ENCODE data around the gene SH3RF3. TPM values are rescaled to one million over a fixed set of nuclear protein-coding genes. Genes with fewer than 3 reads are reported as not detected.
A peak's percentile ranks its signal among the peaks of the same experiment; 100 is the strongest.

The SH3RF3 gene
- total RNA-seq, 1 donor from 2014 or later, result 2.1 TPM

GRCh38 chr2:109136542-109136941, 7.5 kb downstream of the SH3RF3 start:
- H3K4me1 ChIP-seq (ENCODE audit: control insufficient read depth in 3 of 3, insufficient read depth in 3 of 3, low read length in 3 of 3), result peaks cover 0 to 16% (median 11%) of the 10 kb centered on the region in 3 donors
- no peaks in the 10 kb centered on the region for H3K27me3 ChIP-seq (ENCODE audit: control insufficient read depth in 3 of 3, insufficient read depth in 3 of 3, low read length in 3 of 3)
- no peaks in the 10 kb centered on the region for H3K36me3 ChIP-seq (ENCODE audit: control insufficient read depth in 3 of 3, insufficient read depth in 3 of 3, low read length in 3 of 3)
- no peak overlapping the region for H3K27ac ChIP-seq (ENCODE audit: low read depth, low read length)
- H3K9me3 ChIP-seq (ENCODE audit: control insufficient read depth in 3 of 3, low read length in 3 of 3), result no peaks in the 10 kb centered on the region
- H3K9ac ChIP-seq (ENCODE audit: low read depth in 1 of 3, low read length in 3 of 3), result no peak overlapping the region
- H3K4me3 ChIP-seq (ENCODE audit: low read length in 3 of 3), result no peak overlapping the region

DNA sequence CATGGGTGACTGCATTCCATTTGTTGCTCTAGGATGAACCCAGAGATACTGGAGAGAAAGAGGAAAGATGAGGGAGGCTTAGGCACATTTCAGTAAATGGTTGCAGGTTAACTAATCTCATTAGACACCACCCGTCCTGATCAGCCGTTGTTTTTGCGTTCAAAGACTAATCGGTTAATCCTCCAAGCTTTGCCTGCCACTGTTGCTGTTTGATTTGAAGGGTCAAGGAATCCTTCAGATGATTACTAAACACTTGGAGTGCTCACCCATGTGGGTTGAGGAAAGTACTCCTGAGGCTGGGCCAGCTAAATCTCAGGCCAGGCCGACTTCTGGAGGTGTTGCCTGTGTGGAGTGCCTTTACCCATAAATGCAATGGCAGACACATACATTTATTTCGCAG, 8.6 kb downstream of the SH3RF3 start:
- H3K9ac ChIP-seq (ENCODE audit: low read depth in 1 of 3, low read length in 3 of 3), result no peak overlapping the region

GRCh38 chr2:109138449-109138848, 9.4 kb downstream of the SH3RF3 start:
- no peak overlapping the region for H3K4me3 ChIP-seq (ENCODE audit: low read length in 3 of 3)
- no peak overlapping the region for H3K27ac ChIP-seq (ENCODE audit: low read depth, low read length)
- H3K27me3 ChIP-seq (ENCODE audit: control insufficient read depth in 3 of 3, insufficient read depth in 3 of 3, low read length in 3 of 3), result no peaks in the 10 kb centered on the region
- peak overlapping the region in 1 of 3 donors; percentile 3 for H3K9ac ChIP-seq (ENCODE audit: low read depth in 1 of 3, low read length in 3 of 3)
- peaks cover 0 to 16% (median 9%) of the 10 kb centered on the region in 3 donors for H3K4me1 ChIP-seq (ENCODE audit: control insufficient read depth in 3 of 3, insufficient read depth in 3 of 3, low read length in 3 of 3)
- no peaks in the 10 kb centered on the region for H3K36me3 ChIP-seq (ENCODE audit: control insufficient read depth in 3 of 3, insufficient read depth in 3 of 3, low read length in 3 of 3)
- no peaks in the 10 kb centered on the region for H3K9me3 ChIP-seq (ENCODE audit: control insufficient read depth in 3 of 3, low read length in 3 of 3)

More for the DNA sequence above, 8.6 kb downstream of the SH3RF3 start:
- H3K4me1 ChIP-seq (ENCODE audit: control insufficient read depth in 3 of 3, insufficient read depth in 3 of 3, low read length in 3 of 3), result peaks cover 0 to 16% (median 9%) of the 10 kb centered on the region in 3 donors
- H3K27ac ChIP-seq (ENCODE audit: low read depth, low read length), result no peak overlapping the region
- no peaks in the 10 kb centered on the region for H3K27me3 ChIP-seq (ENCODE audit: control insufficient read depth in 3 of 3, insufficient read depth in 3 of 3, low read length in 3 of 3)
- H3K36me3 ChIP-seq (ENCODE audit: control insufficient read depth in 3 of 3, insufficient read depth in 3 of 3, low read length in 3 of 3), result no peaks in the 10 kb centered on the region
- H3K9me3 ChIP-seq (ENCODE audit: control insufficient read depth in 3 of 3, low read length in 3 of 3), result no peaks in the 10 kb centered on the region
- H3K4me3 ChIP-seq (ENCODE audit: low read length in 3 of 3), result no peak overlapping the region

DNA sequence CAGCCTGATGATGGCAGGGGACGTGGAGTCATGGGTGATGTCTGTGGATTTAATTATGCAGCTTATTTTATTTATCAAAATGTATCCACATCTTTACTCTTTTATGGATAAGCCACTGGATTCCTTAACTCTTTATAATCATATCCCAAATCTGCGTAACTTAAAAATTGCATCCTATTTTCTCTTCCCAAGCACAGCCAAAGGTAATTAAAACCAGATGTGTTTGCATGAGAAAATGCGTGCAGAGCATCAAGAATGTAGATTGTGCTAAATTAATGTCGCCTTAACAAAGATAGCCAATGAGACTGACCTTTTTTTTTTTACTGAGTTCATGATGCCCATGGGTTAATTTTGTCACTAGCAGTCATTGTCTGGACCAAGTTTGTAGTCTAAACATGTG, 10.0 kb downstream of the SH3RF3 start:
- Histone ChIP-seq H3K9ac (ENCODE audit: low read depth in 1 of 3, low read length in 3 of 3) (no peak overlapping the region), H3K27ac (ENCODE audit: low read depth, low read length) (no peak overlapping the region), H3K4me3 (ENCODE audit: low read length in 3 of 3) (no peak overlapping the region), H3K4me1 (ENCODE audit: control insufficient read depth in 3 of 3, insufficient read depth in 3 of 3, low read length in 3 of 3) (peaks cover 0 to 16% (median 9%) of the 10 kb centered on the region in 3 donors), H3K36me3 (ENCODE audit: control insufficient read depth in 3 of 3, insufficient read depth in 3 of 3, low read length in 3 of 3) (no peaks in the 10 kb centered on the region), H3K27me3 (ENCODE audit: control insufficient read depth in 3 of 3, insufficient read depth in 3 of 3, low read length in 3 of 3) (no peaks in the 10 kb centered on the region), H3K9me3 (ENCODE audit: control insufficient read depth in 3 of 3, low read length in 3 of 3) (no peaks in the 10 kb centered on the region)

DNA sequence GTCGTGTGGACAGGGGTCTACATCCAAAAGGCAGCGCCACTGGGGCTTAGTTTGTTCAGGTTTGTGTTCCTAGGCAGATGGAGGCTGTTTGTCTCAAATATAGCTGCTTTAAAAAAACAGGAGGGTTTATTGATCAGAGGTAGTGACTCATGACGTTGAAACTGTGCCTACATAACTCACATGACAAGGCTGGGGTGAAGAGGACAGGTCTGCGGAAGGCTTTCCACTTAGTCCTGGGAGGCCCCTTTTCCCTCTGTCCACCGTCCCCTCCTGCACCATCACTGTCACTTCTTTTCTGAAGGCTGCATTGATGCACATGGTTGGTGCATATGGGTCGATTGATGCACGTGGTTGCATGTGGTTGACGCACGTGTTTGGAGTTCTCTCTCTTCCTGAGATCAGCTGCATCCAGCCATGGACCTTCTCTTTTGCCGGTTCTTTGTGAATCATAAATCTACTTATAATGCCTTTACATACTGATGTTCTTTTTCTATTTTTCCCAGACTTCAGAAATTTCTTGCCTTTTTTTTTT, 10.9 kb downstream of the SH3RF3 start:
- no peaks in the 10 kb centered on the region for H3K9me3 ChIP-seq (ENCODE audit: control insufficient read depth in 3 of 3, low read length in 3 of 3)
- no peak overlapping the region for H3K27ac ChIP-seq (ENCODE audit: low read depth, low read length)
- no peak overlapping the region for H3K9ac ChIP-seq (ENCODE audit: low read depth in 1 of 3, low read length in 3 of 3)
- H3K4me1 ChIP-seq (ENCODE audit: control insufficient read depth in 3 of 3, insufficient read depth in 3 of 3, low read length in 3 of 3), result peaks cover 0 to 16% (median 12%) of the 10 kb centered on the region in 3 donors
- no peak overlapping the region for H3K4me3 ChIP-seq (ENCODE audit: low read length in 3 of 3)
- no peaks in the 10 kb centered on the region for H3K36me3 ChIP-seq (ENCODE audit: control insufficient read depth in 3 of 3, insufficient read depth in 3 of 3, low read length in 3 of 3)
- no peaks in the 10 kb centered on the region for H3K27me3 ChIP-seq (ENCODE audit: control insufficient read depth in 3 of 3, insufficient read depth in 3 of 3, low read length in 3 of 3)

DNA sequence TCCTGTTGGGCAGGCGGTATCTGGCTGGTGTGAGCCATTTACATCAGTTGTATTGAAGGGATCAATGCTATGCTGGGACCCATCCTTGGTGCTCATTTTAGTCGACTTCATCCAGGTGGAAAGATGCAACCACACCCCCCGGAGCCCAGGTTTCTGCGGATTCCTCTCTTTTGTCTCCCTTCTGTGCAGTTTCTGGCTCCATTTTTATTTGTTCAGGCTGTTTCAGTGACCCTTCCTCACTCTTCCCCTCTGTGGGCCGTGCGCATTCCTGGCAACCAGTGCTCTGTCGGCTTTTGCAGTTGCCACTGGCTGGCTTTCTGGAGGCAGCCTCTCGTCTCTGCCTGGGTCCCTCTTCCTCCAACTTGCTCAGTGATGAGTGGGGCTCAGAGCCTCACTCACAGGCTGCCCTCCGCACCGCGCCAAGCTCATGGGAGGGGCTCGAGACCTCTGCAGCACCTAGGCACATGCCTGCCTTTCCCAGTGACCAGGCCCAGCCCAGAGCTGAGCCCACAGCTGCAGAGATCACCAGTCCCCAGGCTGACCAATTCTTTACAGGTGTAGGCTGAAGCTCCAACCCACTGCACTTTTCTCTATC, 12.1 kb downstream of the SH3RF3 start:
- Histone ChIP-seq H3K4me1 (ENCODE audit: control insufficient read depth in 3 of 3, insufficient read depth in 3 of 3, low read length in 3 of 3) (peaks cover 0 to 16% (median 8%) of the 10 kb centered on the region in 3 donors), H3K9me3 (ENCODE audit: control insufficient read depth in 3 of 3, low read length in 3 of 3) (no peaks in the 10 kb centered on the region), H3K9ac (ENCODE audit: low read depth in 1 of 3, low read length in 3 of 3) (no peak overlapping the region), H3K27me3 (ENCODE audit: control insufficient read depth in 3 of 3, insufficient read depth in 3 of 3, low read length in 3 of 3) (no peaks in the 10 kb centered on the region), H3K36me3 (ENCODE audit: control insufficient read depth in 3 of 3, insufficient read depth in 3 of 3, low read length in 3 of 3) (no peaks in the 10 kb centered on the region), H3K27ac (ENCODE audit: low read depth, low read length) (no peak overlapping the region), H3K4me3 (ENCODE audit: low read length in 3 of 3) (no peak overlapping the region)

GRCh38 chr2:109141727-109142283, 12.8 kb downstream of the SH3RF3 start:
- no peak overlapping the region for H3K27ac ChIP-seq (ENCODE audit: low read depth, low read length)
- H3K9ac ChIP-seq (ENCODE audit: low read depth in 1 of 3, low read length in 3 of 3), result no peak overlapping the region
- H3K9me3 ChIP-seq (ENCODE audit: control insufficient read depth in 3 of 3, low read length in 3 of 3), result no peaks in the 10 kb centered on the region
- peaks cover 0 to 16% (median 8%) of the 10 kb centered on the region in 3 donors for H3K4me1 ChIP-seq (ENCODE audit: control insufficient read depth in 3 of 3, insufficient read depth in 3 of 3, low read length in 3 of 3)
- H3K4me3 ChIP-seq (ENCODE audit: low read length in 3 of 3), result no peak overlapping the region
- H3K27me3 ChIP-seq (ENCODE audit: control insufficient read depth in 3 of 3, insufficient read depth in 3 of 3, low read length in 3 of 3), result no peaks in the 10 kb centered on the region
- H3K36me3 ChIP-seq (ENCODE audit: control insufficient read depth in 3 of 3, insufficient read depth in 3 of 3, low read length in 3 of 3), result no peaks in the 10 kb centered on the region

DNA sequence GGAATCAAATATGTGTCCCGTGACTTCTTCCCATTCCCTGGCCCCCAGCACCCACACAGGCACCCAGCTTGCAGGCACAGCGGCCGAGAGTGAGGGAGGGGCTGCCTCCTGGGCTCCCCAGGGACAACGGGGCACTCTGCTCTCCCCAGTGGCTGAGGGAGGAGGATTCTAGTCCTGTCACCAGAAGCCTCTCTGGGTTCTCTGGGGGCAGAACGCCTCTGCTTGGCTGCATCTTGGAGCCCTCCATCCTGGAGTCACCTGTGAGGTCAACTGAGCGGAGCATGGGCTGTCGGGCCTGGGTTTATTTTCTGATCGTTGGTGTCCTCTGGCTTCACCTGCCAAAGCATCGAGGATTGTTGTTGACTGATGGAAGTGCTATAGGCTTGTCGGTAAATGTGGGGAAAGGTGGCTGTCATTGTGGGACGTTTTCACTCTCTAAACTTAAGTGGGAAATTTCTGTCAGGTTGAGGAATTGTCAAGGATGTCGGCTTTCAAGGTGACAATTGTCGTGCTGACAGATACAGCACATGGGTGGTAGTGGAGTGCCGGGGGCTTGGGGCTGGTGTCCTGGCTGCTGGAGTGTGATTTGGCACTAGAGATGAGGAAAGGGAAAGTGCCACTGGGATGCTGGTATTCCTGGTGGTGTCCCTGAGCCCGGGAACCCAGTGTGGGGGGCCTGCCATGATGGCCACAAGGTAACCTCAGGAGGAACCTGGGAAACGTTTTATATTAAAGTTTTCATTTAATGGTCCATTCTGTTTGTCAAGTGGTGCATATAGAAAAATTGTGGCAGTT, 13.6 kb downstream of the SH3RF3 start:
- no peaks in the 10 kb centered on the region for H3K36me3 ChIP-seq (ENCODE audit: control insufficient read depth in 3 of 3, insufficient read depth in 3 of 3, low read length in 3 of 3)
- H3K27me3 ChIP-seq (ENCODE audit: control insufficient read depth in 3 of 3, insufficient read depth in 3 of 3, low read length in 3 of 3), result no peaks in the 10 kb centered on the region
- H3K27ac ChIP-seq (ENCODE audit: low read depth, low read length), result no peak overlapping the region
- peaks cover 0 to 16% (median 8%) of the 10 kb centered on the region in 3 donors for H3K4me1 ChIP-seq (ENCODE audit: control insufficient read depth in 3 of 3, insufficient read depth in 3 of 3, low read length in 3 of 3)
- no peak overlapping the region for H3K4me3 ChIP-seq (ENCODE audit: low read length in 3 of 3)
- H3K9ac ChIP-seq (ENCODE audit: low read depth in 1 of 3, low read length in 3 of 3), result no peak overlapping the region
- H3K9me3 ChIP-seq (ENCODE audit: control insufficient read depth in 3 of 3, low read length in 3 of 3), result no peaks in the 10 kb centered on the region

DNA sequence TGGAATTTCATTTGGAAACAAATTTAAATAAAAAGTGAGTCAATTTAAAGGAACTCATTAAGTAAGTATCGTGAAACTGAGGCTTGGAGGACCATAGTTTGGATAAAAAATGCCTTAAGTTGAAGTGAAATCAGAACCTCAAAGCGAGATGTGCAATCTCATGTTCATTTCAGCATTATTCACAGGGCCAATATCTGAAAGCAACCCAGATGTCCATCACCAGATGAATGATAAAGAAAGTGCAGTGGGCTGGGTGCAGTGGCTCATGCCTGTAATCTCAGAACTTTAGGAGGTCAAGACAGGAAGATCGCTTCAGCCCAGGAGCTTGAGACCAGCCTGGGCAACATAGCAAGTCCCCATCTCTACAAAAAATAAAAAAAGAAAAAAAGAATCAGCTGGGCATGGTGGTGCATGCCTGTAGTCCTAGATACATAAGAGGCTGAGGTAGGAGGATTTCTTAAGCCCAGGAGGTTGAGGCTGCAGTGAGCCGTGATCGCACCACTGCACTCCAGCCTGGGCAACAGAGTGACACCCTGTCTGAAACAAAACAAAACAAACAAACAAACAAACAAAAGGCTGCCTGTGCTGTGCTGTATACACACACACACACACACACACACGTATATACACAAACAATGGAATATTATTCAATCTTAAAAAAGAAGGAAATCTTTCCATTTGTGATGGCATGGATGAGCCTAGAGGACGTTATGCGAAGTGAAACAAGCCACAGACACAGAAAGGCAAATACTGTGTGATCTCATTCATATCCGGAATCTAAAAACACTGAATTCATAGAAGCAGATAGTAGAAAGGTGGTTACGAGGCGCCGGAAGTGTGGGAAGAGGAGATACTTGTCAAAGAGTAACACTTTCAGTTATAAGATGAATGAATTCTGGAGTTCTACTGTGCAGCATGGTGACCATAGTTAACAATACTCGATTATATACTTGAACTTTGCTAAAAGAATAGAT, 14.5 kb downstream of the SH3RF3 start:
- no peaks in the 10 kb centered on the region for H3K27me3 ChIP-seq (ENCODE audit: control insufficient read depth in 3 of 3, insufficient read depth in 3 of 3, low read length in 3 of 3)
- no peak overlapping the region for H3K9ac ChIP-seq (ENCODE audit: low read depth in 1 of 3, low read length in 3 of 3)
- no peaks in the 10 kb centered on the region for H3K36me3 ChIP-seq (ENCODE audit: control insufficient read depth in 3 of 3, insufficient read depth in 3 of 3, low read length in 3 of 3)
- no peak overlapping the region for H3K4me3 ChIP-seq (ENCODE audit: low read length in 3 of 3)
- H3K27ac ChIP-seq (ENCODE audit: low read depth, low read length), result no peak overlapping the region
- H3K4me1 ChIP-seq (ENCODE audit: control insufficient read depth in 3 of 3, insufficient read depth in 3 of 3, low read length in 3 of 3), result peaks cover 5 to 14% (median 11%) of the 10 kb centered on the region in 3 donors
- H3K9me3 ChIP-seq (ENCODE audit: control insufficient read depth in 3 of 3, low read length in 3 of 3), result no peaks in the 10 kb centered on the region

All from skeletal muscle tissue (tissue), 4 donors.